ENCODE results near the gene EXOSC5. TPM values are rescaled to one million over a fixed set of nuclear protein-coding genes. Genes with fewer than 3 reads are reported as not detected.
A peak's percentile ranks its signal among the peaks of the same experiment; 100 is the strongest.

EXOSC5 gene
- total and polyA plus RNA-seq, 10 of the 15 experiments (the other 5 are each of a cell fraction or from before 2014, with no cell fraction given): 15.8 to 123 (median 52.7) TPM

GRCh38 chr19:41376241-41376997 is 20.7 kb downstream of the EXOSC5 start, which contains the start of gene TMEM91:
Gene TMEM91, plus strand, starts transcription at chr19:41376533. Its CDS starts 1,777 bp downstream, at chr19:41378310.
- 72% methylated on average over 35 of the region's 47 CpGs for WGBS (ENCODE audit: insufficient coverage, insufficient replicate concordance, low lambda C conversion rate, missing lambda C conversion rate)
- no peak within 1 kb of the TSS for H3K27ac ChIP-seq (ENCODE audit: control insufficient read depth, insufficient read depth)
- H3K36me3 ChIP-seq (ENCODE audit: control insufficient read depth in 2 of 2, insufficient read depth in 2 of 2, low read length in 1 of 2): no peaks in the 10 kb centered on the region; a peak in 2 of 4 replicates
- H3K4me2 ChIP-seq (ENCODE audit: control insufficient read depth, insufficient read depth): peak within 1 kb of the TSS; percentile 73
- H3K9ac ChIP-seq (ENCODE audit: control insufficient read depth, insufficient read depth, low read length): peak within 1 kb of the TSS; percentile 41; the same call in 1 of the 2 replicates
- no peak for DNase-seq (ENCODE audit: low read depth, low spot score)
- no peaks in the 10 kb centered on the region for H4K20me1 ChIP-seq (ENCODE audit: control insufficient read depth, insufficient read depth)
- H2AFZ ChIP-seq (ENCODE audit: control insufficient read depth, low read depth, low read length): peak within 1 kb of the TSS; percentile 52
- no peaks in the 10 kb centered on the region for H3K9me3 ChIP-seq (replicated peaks; ENCODE audit: control insufficient read depth, insufficient read depth, low read length)
- H3K4me3 ChIP-seq: peak within 1 kb of the TSS; percentile 6; the same call in 1 of the 2 replicates
- in situ Hi-C loops (cut with MboI) (no loop called here), intact Hi-C loops (cut with micrococcal nuclease; ENCODE audit: unreplicated experiment) (no loop called here)
- TF ChIP-seq EGR1 (IDR thresholded peaks at IDR 0.05; ENCODE audit: borderline replicate concordance in 1 of 2, low read depth in 2 of 2, low read length in 2 of 2): 0 out of 3 replicates have a peak, but pooled peaks of 1 of the 2 experiments have one; percentile 56
- no peak for TF ChIP-seq NR2F1 (conservative IDR thresholded peaks at IDR 0.05)
- SMC1A ChIA-PET (ENCODE audit: uncharacterized antibody, unreplicated experiment): interaction anchor here (4.8 kb wide), 1 partner anchor 12 kb away, joined by 24 read pairs; the partner anchor contains the start of gene B9D2
- H3K27me3 ChIP-seq (replicated peaks in 1 of 2; ENCODE audit: control insufficient read depth in 2 of 2, insufficient read depth in 2 of 2, low read length in 1 of 2): no peaks in the 10 kb centered on the region
- no TSS peak for BruUV-seq (replicated peaks)
- H3K4me1 ChIP-seq (ENCODE audit: control insufficient read depth, insufficient read depth, low read length): peaks cover 21% of the 10 kb centered on the region
- FAIRE-seq: no peak
- CTCF ChIA-PET: interaction anchor here (1.6 kb wide), 1 partner anchor 9 kb away, joined by 7 read pairs; no protein-coding TSS in a partner anchor
- H3K79me2 ChIP-seq (ENCODE audit: control insufficient read depth, insufficient read depth, low read length): no peaks in the 10 kb centered on the region
- no peak for ATAC-seq
- RAD21 ChIA-PET (ENCODE audit: unreplicated experiment): no interaction called here
- POLR2A ChIA-PET: interaction anchor here (1.3 kb wide), 1 partner anchor 9 kb away, joined by 11 read pairs; no protein-coding TSS in a partner anchor

DNA sequence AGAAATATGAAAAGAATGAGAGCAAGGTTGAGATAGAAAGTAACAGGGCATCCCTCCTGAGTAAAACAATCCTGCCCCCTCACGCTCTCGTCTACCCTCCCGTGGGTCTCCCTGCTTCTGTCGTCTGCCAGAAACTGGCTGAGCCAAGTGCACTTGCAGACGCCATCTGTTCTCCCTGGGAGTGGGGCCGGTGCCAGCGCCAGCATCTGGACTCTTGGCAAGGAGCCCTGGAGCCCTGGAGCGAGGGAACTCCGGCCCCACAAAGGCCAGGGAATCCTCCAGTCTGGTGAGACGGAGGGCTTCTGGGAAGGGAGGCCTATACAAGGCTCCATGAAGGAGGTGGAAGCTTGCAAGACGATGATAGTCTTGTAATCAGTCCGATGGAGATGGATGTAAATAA is 23.2 kb downstream of the EXOSC5 start:
- in situ Hi-C loops (cut with MboI): no loop called here
- H3K9ac ChIP-seq (ENCODE audit: control insufficient read depth, insufficient read depth, low read length): no peak overlapping the region
- intact Hi-C loops (cut with micrococcal nuclease; ENCODE audit: unreplicated experiment): no loop called here
- TF ChIP-seq SUZ12 (IDR thresholded peaks at IDR 0.05; ENCODE audit: unreplicated experiment) (no peak), PAX8 (IDR thresholded peaks at IDR 0.05) (no peak), FOXK2 (IDR thresholded peaks at IDR 0.05) (no peak), CBFB (IDR thresholded peaks at IDR 0.05; ENCODE audit: low read depth) (no peak), TBL1XR1 (IDR thresholded peaks at IDR 0.05; ENCODE audit: low read depth, low read length) (no peak)
- TF ChIP-seq, protein P1, sequence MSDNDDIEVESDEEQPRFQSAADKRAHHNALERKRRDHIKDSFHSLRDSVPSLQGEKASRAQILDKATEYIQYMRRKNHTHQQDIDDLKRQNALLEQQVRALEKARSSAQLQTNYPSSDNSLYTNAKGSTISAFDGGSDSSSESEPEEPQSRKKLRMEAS (IDR thresholded peaks at IDR 0.05; ENCODE audit: low read depth, low read length): no peak
- ChIA-PET CTCF (no interaction called here), SMC1A (ENCODE audit: uncharacterized antibody, unreplicated experiment) (no interaction called here), POLR2A (no interaction called here), RAD21 (ENCODE audit: unreplicated experiment) (no interaction called here)
- H3K4me1 ChIP-seq (ENCODE audit: control insufficient read depth, insufficient read depth, low read length): peaks cover 21% of the 10 kb centered on the region
- H3K79me2 ChIP-seq (ENCODE audit: control insufficient read depth, insufficient read depth, low read length): no peaks in the 10 kb centered on the region; the same call in 1 of the 2 replicates
- FAIRE-seq (no peak), DNase-seq (ENCODE audit: low read depth, low spot score) (no peak), ATAC-seq (no peak)
- no peaks in the 10 kb centered on the region; a peak in 2 of 4 replicates for H3K36me3 ChIP-seq (ENCODE audit: control insufficient read depth in 2 of 2, insufficient read depth in 2 of 2, low read length in 1 of 2)
- TSS peak; percentile 34 for BruUV-seq (replicated peaks)
- H3K27ac ChIP-seq (ENCODE audit: control insufficient read depth, insufficient read depth): no peak overlapping the region
- no peak overlapping the region for H3K4me3 ChIP-seq
- 92% methylated on average over 12 of the region's 12 CpGs for WGBS (ENCODE audit: insufficient coverage, insufficient replicate concordance, low lambda C conversion rate, missing lambda C conversion rate)
- H4K20me1 ChIP-seq (ENCODE audit: control insufficient read depth, insufficient read depth): no peaks in the 10 kb centered on the region
- no peak overlapping the region for H3K4me2 ChIP-seq (ENCODE audit: control insufficient read depth, insufficient read depth)
- H3K27me3 ChIP-seq (replicated peaks in 1 of 2; ENCODE audit: control insufficient read depth in 2 of 2, insufficient read depth in 2 of 2, low read length in 1 of 2): no peaks in the 10 kb centered on the region
- H3K9me3 ChIP-seq (replicated peaks; ENCODE audit: control insufficient read depth, insufficient read depth, low read length): no peaks in the 10 kb centered on the region
- no peak overlapping the region for H2AFZ ChIP-seq (ENCODE audit: control insufficient read depth, low read depth, low read length)

Data from GM12878 (cell line).